Esophagus muscularis mucosa (tissue), 3 donors: ENCODE measurements around the gene PSPC1.

ENCODE experiments used
- CTCF ChIP-seq, 3 experiments: fragments of 200-600 bp in 2 of 3; fragments of 450-650 bp in 1 of 3; sonication (generic) in 2 of 3; IDR thresholded peaks; one replicate each; pipeline ENCODE4 v1.5.1; 2017 to 2019; ENCODE audit warnings: antibody characterized with exemption in 3 of 3, mild to moderate bottlenecking in 2 of 3, moderate library complexity in 1 of 3
- POLR2A ChIP-seq: fragments of 450-650 bp; IDR thresholded peaks from one replicate; pipeline ENCODE4 v1.6.1; 2017; ENCODE audit warnings: antibody characterized with exemption, moderate library complexity, mild to moderate bottlenecking, low read depth

- TF ChIP-seq POLR2A (peak; percentile 43), CTCF (IDR thresholded peaks at IDR 0.05) (peak in 1 of 3 experiments; percentile 14)
Observed at GRCh38 chr13:19782727-19783682, at the start of gene PSPC1.
